ENCODE results near the gene RABEP2. TPM values are rescaled to one million over a fixed set of nuclear protein-coding genes. Genes with fewer than 3 reads are reported as not detected.

The RABEP2 gene
- total RNA-seq, 1 donor from 2014 or later: 20.0 TPM

GRCh38 chr16:28964496-28964895 is 39.5 kb upstream of the RABEP2 start:
- DNase-seq (ENCODE audit: extremely low spot score, unreplicated experiment): no peak
- Mint-ChIP-seq H3K9me3 (ENCODE audit: unreplicated experiment) (no peaks in the 10 kb centered on the region), H3K4me1 (ENCODE audit: unreplicated experiment) (no peaks in the 10 kb centered on the region), H3K36me3 (ENCODE audit: unreplicated experiment) (peaks cover 17% of the 10 kb centered on the region), H3K27ac (ENCODE audit: unreplicated experiment) (no peak overlapping the region), H3K4me3 (ENCODE audit: unreplicated experiment) (no peak overlapping the region), H3K27me3 (ENCODE audit: unreplicated experiment) (no peaks in the 10 kb centered on the region)
- no peak for TF ChIP-seq CTCF (IDR thresholded peaks at IDR 0.05)

GRCh38 chr16:28964072-28964471 is 39.0 kb upstream of the RABEP2 start:
- no peak overlapping the region for H3K4me3 Mint-ChIP-seq (ENCODE audit: unreplicated experiment)
- no peaks in the 10 kb centered on the region for H3K4me1 Mint-ChIP-seq (ENCODE audit: unreplicated experiment)
- H3K9me3 Mint-ChIP-seq (ENCODE audit: unreplicated experiment): no peaks in the 10 kb centered on the region
- TF ChIP-seq CTCF (IDR thresholded peaks at IDR 0.05): no peak
- no peaks in the 10 kb centered on the region for H3K27me3 Mint-ChIP-seq (ENCODE audit: unreplicated experiment)
- peaks cover 20% of the 10 kb centered on the region for H3K36me3 Mint-ChIP-seq (ENCODE audit: unreplicated experiment)
- no peak for DNase-seq (ENCODE audit: extremely low spot score, unreplicated experiment)
- H3K27ac Mint-ChIP-seq (ENCODE audit: unreplicated experiment): no peak overlapping the region

GRCh38 chr16:28958836-28959235 is 33.8 kb upstream of the RABEP2 start:
- TF ChIP-seq CTCF (IDR thresholded peaks at IDR 0.05): no peak
- H3K27me3 Mint-ChIP-seq (ENCODE audit: unreplicated experiment): no peaks in the 10 kb centered on the region
- H3K27ac Mint-ChIP-seq (ENCODE audit: unreplicated experiment): no peak overlapping the region
- H3K36me3 Mint-ChIP-seq (ENCODE audit: unreplicated experiment): peaks cover 27% of the 10 kb centered on the region
- no peaks in the 10 kb centered on the region for H3K9me3 Mint-ChIP-seq (ENCODE audit: unreplicated experiment)
- no peak overlapping the region for H3K4me3 Mint-ChIP-seq (ENCODE audit: unreplicated experiment)
- H3K4me1 Mint-ChIP-seq (ENCODE audit: unreplicated experiment): no peaks in the 10 kb centered on the region
- DNase-seq (ENCODE audit: extremely low spot score, unreplicated experiment): no peak

- no peak for TF ChIP-seq CTCF (IDR thresholded peaks at IDR 0.05)
- Mint-ChIP-seq H3K9me3 (ENCODE audit: unreplicated experiment) (no peaks in the 10 kb centered on the region), H3K27ac (ENCODE audit: unreplicated experiment) (no peak overlapping the region), H3K4me1 (ENCODE audit: unreplicated experiment) (no peaks in the 10 kb centered on the region), H3K36me3 (ENCODE audit: unreplicated experiment) (peaks cover 22% of the 10 kb centered on the region), H3K4me3 (ENCODE audit: unreplicated experiment) (no peak overlapping the region), H3K27me3 (ENCODE audit: unreplicated experiment) (no peaks in the 10 kb centered on the region)
- no peak for DNase-seq (ENCODE audit: extremely low spot score, unreplicated experiment)
Observed at GRCh38 chr16:28958216-28958615, 33.2 kb upstream of the RABEP2 start.

GRCh38 chr16:28951410-28951943 is 26.4 kb upstream of the RABEP2 start:
- H3K9me3 Mint-ChIP-seq (ENCODE audit: unreplicated experiment): no peaks in the 10 kb centered on the region
- H3K4me1 Mint-ChIP-seq (ENCODE audit: unreplicated experiment): peaks cover 15% of the 10 kb centered on the region
- no peak for TF ChIP-seq CTCF (IDR thresholded peaks at IDR 0.05)
- H3K4me3 Mint-ChIP-seq (ENCODE audit: unreplicated experiment): peak overlapping the region; percentile 92
- peaks cover 6% of the 10 kb centered on the region for H3K36me3 Mint-ChIP-seq (ENCODE audit: unreplicated experiment)
- H3K27ac Mint-ChIP-seq (ENCODE audit: unreplicated experiment): peak overlapping the region; percentile 60
- no peak for DNase-seq (ENCODE audit: extremely low spot score, unreplicated experiment)
- no peaks in the 10 kb centered on the region for H3K27me3 Mint-ChIP-seq (ENCODE audit: unreplicated experiment)

Measured in osteocyte (in vitro differentiated cells).